ENCODE results near the gene DENND11. TPM values are rescaled to one million over a fixed set of nuclear protein-coding genes. Genes with fewer than 3 reads are reported as not detected.

DENND11 gene
- total RNA-seq, 1 donor from 2014 or later: 9.5 TPM

DNA sequence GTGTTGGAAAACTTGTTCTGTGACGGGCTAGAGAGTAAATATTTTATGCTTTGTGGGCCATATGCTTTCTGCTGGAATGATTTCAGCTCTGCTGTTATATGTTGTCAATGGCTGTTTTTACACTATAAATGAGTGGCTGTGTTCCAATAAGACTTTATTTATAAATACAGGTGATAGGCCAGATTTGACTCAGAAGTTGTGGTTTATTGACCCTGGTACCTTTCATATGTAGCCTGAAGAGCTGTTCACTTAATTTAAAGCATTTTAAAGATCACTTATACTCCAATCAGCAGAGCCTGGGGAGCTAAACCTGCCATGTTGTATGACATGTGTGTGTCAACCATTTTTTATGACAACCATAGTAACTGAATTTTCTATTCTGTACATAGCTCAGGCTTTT lies 27.1 kb upstream of the DENND11 start:
- no peaks in the 10 kb centered on the region for H3K4me1 Mint-ChIP-seq (ENCODE audit: low read depth, unreplicated experiment)
- H3K4me3 Mint-ChIP-seq (ENCODE audit: unreplicated experiment): no peak overlapping the region
- no peak for TF ChIP-seq CTCF (IDR thresholded peaks at IDR 0.05; ENCODE audit: partially characterized antibody, unreplicated experiment)
- no peaks in the 10 kb centered on the region for H3K36me3 Mint-ChIP-seq (ENCODE audit: unreplicated experiment)
- no peak for DNase-seq
- H3K9me3 Mint-ChIP-seq (ENCODE audit: unreplicated experiment): no peaks in the 10 kb centered on the region
- H3K27me3 Mint-ChIP-seq (ENCODE audit: unreplicated experiment): no peaks in the 10 kb centered on the region
- no peak overlapping the region for H3K27ac Mint-ChIP-seq (ENCODE audit: unreplicated experiment)

- Mint-ChIP-seq H3K27ac (ENCODE audit: unreplicated experiment) (no peak overlapping the region), H3K27me3 (ENCODE audit: unreplicated experiment) (no peaks in the 10 kb centered on the region), H3K9me3 (ENCODE audit: unreplicated experiment) (no peaks in the 10 kb centered on the region), H3K36me3 (ENCODE audit: unreplicated experiment) (no peaks in the 10 kb centered on the region), H3K4me1 (ENCODE audit: low read depth, unreplicated experiment) (no peaks in the 10 kb centered on the region), H3K4me3 (ENCODE audit: unreplicated experiment) (no peak overlapping the region)
- DNase-seq: no peak
- TF ChIP-seq CTCF (IDR thresholded peaks at IDR 0.05; ENCODE audit: partially characterized antibody, unreplicated experiment): no peak
These were observed 20.6 kb upstream of the DENND11 start for GRCh38 chr7:141722529-141722928.

GRCh38 chr7:141717450-141717849 lies 15.5 kb upstream of the DENND11 start:
- H3K27me3 Mint-ChIP-seq (ENCODE audit: unreplicated experiment): no peaks in the 10 kb centered on the region
- DNase-seq: no peak
- H3K4me1 Mint-ChIP-seq (ENCODE audit: low read depth, unreplicated experiment): no peaks in the 10 kb centered on the region
- H3K36me3 Mint-ChIP-seq (ENCODE audit: unreplicated experiment): no peaks in the 10 kb centered on the region
- no peaks in the 10 kb centered on the region for H3K9me3 Mint-ChIP-seq (ENCODE audit: unreplicated experiment)
- no peak for TF ChIP-seq CTCF (IDR thresholded peaks at IDR 0.05; ENCODE audit: partially characterized antibody, unreplicated experiment)
- no peak overlapping the region for H3K4me3 Mint-ChIP-seq (ENCODE audit: unreplicated experiment)
- H3K27ac Mint-ChIP-seq (ENCODE audit: unreplicated experiment): no peak overlapping the region

DNA sequence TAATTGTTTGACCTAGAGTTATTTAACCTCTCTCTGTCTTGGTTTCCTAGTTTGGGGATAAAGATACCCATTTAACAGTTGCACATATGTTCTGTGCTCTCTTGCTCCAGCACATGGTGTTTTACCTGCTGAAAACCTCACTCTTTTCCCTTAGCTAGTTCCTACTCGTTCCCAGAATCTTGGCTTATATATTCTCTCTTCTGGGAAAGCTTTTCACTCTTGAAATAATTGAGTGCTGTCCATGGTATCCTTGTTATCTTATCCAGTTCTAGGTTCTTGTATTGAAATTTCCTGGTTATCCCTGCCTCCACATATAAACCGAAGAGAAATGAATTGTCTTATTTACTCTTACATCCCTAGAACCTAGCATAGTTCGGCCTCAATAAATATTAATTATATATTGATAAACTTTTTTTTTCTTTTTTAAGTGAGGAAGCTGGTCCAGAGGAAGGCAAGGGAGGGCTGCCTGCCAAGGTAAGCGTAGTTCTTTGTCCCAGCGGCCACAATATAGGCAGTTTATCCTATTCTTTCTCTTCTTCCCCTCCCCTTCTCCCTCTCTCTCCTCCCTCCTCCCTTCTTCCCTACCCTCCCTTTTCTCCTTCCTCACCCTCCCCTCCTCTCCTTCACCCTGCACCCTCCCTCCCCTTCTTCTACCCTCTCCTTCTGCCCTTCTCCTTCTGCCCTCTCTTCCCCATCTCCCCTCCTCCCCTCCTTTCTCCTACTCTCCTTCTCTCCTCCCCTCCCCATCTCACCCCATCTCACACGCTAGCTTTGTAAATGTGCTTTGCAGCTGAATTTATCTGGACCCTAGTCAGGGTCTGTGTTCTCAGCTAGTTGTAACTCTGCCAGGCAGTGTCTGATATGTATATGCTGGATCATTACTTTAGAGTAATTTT lies 14.1 kb upstream of the DENND11 start:
- no peak for DNase-seq
- Mint-ChIP-seq H3K4me1 (ENCODE audit: low read depth, unreplicated experiment) (no peaks in the 10 kb centered on the region), H3K27me3 (ENCODE audit: unreplicated experiment) (no peaks in the 10 kb centered on the region), H3K9me3 (ENCODE audit: unreplicated experiment) (no peaks in the 10 kb centered on the region), H3K27ac (ENCODE audit: unreplicated experiment) (no peak overlapping the region), H3K4me3 (ENCODE audit: unreplicated experiment) (no peak overlapping the region), H3K36me3 (ENCODE audit: unreplicated experiment) (no peaks in the 10 kb centered on the region)
- no peak for TF ChIP-seq CTCF (IDR thresholded peaks at IDR 0.05; ENCODE audit: partially characterized antibody, unreplicated experiment)

- Mint-ChIP-seq H3K27ac (ENCODE audit: unreplicated experiment) (no peak overlapping the region), H3K36me3 (ENCODE audit: unreplicated experiment) (no peaks in the 10 kb centered on the region), H3K4me1 (ENCODE audit: low read depth, unreplicated experiment) (no peaks in the 10 kb centered on the region), H3K4me3 (ENCODE audit: unreplicated experiment) (no peak overlapping the region), H3K27me3 (ENCODE audit: unreplicated experiment) (no peaks in the 10 kb centered on the region), H3K9me3 (ENCODE audit: unreplicated experiment) (no peaks in the 10 kb centered on the region)
- TF ChIP-seq CTCF (IDR thresholded peaks at IDR 0.05; ENCODE audit: partially characterized antibody, unreplicated experiment): no peak
- DNase-seq: no peak
These were observed 13.1 kb upstream of the DENND11 start for GRCh38 chr7:141715018-141715417.

Data from glutamatergic neuron (in vitro differentiated cells).